ENCODE measurements around the gene BTBD9.

BTBD9 gene

GRCh38 chr6:38599966-38600550, 39.7 kb downstream of the BTBD9 start:
- in situ Hi-C loops (cut with MboI; ENCODE audit: low sequenced_read_pairs) = no loop called here

DNA sequence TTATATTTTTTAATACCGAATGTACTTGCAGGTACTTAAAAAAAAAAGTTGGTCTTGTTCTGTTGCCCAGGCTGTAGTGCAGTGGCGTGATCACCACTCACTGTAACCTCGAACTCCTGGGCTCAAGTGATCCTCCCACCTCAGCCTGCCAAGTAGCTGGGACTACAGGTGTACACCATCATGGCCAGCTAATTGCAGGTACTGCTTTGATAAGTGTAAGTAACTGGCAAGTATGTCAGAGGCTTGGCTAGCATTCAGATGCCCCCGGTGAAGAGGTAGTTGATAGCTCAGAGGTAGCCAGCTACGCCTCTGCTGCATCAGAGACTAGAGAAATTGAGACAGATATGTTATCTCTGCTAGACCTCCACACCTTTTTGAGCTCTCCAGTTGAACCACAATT, 40.5 kb downstream of the BTBD9 start:
- in situ Hi-C loops (cut with MboI; ENCODE audit: low sequenced_read_pairs) = no loop called here

DNA sequence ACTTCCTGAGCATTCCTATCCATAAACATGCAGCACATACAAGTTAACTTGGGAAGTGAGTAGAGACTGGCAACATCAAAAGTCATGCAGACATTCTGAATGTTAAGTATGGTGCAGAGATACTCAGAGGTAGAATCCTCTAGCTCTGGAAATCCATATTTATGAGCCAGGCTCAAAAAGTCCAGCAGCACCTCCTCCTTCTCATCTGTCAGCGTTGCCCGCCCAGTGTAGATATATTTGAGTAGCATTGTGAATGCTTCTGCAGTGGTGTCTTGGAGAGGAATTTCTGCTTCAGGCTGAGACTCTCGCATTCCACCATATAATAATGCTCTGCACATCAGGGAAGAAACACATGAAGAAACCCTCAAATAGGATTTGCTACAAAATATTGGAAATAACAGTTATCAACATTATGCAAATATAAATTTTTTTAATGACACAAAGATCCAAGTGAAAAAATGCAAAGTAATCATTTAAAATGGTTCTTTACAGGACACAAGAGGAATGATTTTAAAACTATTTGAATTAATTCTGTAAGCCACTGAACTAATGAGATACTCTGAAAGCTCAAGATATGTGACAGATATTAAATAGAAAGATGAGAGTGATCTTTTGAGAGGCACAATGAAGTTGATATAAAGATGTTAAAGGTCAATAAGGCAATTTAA, 45.6 kb downstream of the BTBD9 start:
- in situ Hi-C loops (cut with MboI; ENCODE audit: low sequenced_read_pairs) = no loop called here

GRCh38 chr6:38593409-38593808, 46.3 kb downstream of the BTBD9 start:
- in situ Hi-C loops (cut with MboI; ENCODE audit: low sequenced_read_pairs) = no loop called here

DNA sequence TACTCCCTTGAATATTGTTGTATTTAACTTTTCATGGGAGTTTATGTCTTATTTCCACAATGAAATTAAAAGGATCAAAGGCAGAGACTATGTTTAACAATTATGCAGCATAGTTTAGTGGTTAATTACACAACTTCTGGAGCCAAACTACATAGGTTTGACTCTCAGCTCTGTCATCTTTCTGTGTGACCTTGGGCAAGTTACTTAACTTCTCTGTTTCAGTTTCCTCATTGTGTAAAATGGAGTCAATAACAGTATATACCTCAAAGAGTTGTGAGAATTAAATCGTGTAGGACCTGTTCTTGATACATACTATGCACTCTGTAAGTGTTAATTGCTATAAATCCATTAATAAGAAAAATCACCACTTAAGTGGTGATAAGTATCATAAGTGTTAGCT, 48.3 kb downstream of the BTBD9 start:
- in situ Hi-C loops (cut with MboI; ENCODE audit: low sequenced_read_pairs) = no loop called here

DNA sequence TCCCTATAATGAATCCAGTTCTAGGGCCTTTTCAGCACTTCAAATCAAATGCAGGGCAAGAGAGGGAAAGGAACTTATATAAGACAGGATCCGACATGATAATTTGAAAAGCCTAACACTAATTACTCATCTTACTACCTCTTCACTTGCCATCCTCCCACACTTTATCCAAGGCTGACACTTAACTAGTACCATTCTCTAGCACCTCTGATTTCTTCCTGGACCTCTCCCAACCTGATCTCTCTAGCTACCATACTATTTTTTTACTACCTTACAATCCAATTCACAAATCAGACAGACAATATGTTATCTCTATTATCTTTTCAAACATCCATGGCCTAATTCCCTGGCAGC, 50.4 kb downstream of the BTBD9 start:
- in situ Hi-C loops (cut with MboI; ENCODE audit: low sequenced_read_pairs) = no loop called here

DNA sequence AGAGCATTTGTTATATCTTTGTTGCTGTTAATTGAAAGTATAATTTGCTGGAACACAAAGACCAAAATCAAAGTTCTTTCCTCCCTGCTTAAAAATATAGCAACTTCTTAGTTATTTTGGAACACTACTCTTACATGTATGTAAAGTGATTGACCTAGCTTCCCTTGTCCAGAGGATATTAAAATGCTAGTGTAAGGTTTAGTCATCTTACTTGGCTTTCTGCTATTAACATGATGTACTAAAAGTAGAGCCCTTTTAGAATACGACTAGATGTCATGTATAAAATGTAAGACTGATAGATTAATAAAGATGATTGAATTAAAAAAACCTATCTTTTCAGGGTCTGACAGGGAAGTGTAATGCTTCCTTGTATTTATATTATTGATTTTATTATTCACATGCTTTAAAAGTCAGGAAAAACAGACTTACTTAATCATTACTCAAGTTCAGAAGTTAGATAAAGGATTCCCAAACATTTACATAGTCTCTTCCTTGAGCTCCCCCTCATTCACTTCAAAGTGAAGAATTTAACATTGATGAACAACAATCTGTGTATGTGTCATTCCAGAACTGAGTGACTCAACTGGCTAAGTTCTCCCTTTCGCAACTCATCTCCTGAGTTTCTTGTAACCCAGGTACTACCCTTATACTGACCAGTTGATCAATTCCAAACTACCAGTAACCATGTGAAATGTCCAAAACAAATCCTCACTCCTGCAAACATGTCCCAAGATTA, 50.9 kb downstream of the BTBD9 start:
- in situ Hi-C loops (cut with MboI; ENCODE audit: low sequenced_read_pairs) = no loop called here

GRCh38 chr6:38587766-38588362, 51.9 kb downstream of the BTBD9 start:
- in situ Hi-C loops (cut with MboI; ENCODE audit: low sequenced_read_pairs) = no loop called here

GRCh38 chr6:38586992-38587391, 52.7 kb downstream of the BTBD9 start:
- in situ Hi-C loops (cut with MboI; ENCODE audit: low sequenced_read_pairs) = no loop called here

GRCh38 chr6:38584731-38585130, 55.0 kb downstream of the BTBD9 start:
- in situ Hi-C loops (cut with MboI; ENCODE audit: low sequenced_read_pairs) = no loop called here

DNA sequence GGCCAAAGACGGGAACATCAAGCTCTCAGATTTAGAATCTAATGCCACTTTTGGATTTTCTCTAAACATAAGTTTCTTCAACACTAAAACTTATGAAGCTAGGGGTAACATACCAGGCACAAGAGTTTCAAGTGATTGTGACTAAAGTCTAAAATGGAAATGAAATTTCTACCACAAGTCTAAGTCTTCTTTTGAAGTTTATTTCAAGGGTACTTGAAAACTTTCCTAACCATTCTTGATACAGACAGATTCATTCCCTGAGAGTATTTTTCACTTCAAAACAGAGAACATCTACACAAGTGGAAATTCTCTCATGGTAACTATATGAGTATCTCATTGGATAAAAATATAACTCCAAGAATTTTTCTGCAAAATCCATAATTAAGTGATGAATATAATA, 56.2 kb downstream of the BTBD9 start:
- in situ Hi-C loops (cut with MboI; ENCODE audit: low sequenced_read_pairs) = no loop called here

DNA sequence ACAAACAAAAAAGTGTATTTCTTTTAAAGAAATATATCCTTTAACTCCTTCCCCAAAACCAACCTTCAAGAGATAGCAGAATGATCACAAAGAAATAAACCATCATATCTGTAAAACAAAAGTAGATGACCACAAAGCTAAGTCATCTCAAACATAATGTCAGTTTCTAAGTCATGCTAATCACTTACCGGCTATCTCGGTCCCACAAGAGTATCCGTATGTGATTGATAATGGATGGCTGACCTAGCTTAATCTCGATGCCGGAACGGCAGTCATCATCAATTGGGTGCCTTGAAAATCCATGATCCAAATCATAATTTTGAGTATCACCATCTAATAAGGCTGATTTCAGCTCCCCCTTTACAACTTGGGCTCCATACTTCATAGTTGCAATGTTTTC, 59.7 kb downstream of the BTBD9 start:
- in situ Hi-C loops (cut with MboI; ENCODE audit: low sequenced_read_pairs) = no loop called here

- in situ Hi-C loops (cut with MboI; ENCODE audit: low sequenced_read_pairs) = no loop called here
These were observed 60.6 kb downstream of the BTBD9 start for GRCh38 chr6:38579010-38579628.

DNA sequence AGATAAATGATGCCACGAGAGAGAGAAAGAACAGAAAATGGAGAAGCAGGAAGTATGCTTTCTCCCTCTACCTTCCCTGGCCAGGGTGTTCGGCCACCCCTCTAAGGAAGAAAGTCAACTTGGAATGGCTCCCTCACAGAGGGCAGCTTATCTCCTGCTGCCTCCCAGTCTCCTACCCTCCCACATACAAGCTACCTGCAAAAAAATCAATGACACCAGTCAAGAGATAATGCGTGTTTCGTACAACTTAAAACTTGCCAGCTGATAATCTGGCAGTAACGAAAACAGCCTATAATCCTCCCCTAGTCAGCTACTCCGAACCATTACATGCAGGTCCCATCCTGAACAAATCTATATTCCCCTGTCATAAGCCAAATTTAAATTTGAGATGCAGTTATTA, 61.7 kb downstream of the BTBD9 start:
- in situ Hi-C loops (cut with MboI; ENCODE audit: low sequenced_read_pairs) = no loop called here

GRCh38 chr6:38577492-38577891, 62.2 kb downstream of the BTBD9 start:
- in situ Hi-C loops (cut with MboI; ENCODE audit: low sequenced_read_pairs) = no loop called here

- in situ Hi-C loops (cut with MboI; ENCODE audit: low sequenced_read_pairs) = no loop called here
These were observed 65.8 kb downstream of the BTBD9 start for GRCh38 chr6:38573801-38574395.

- in situ Hi-C loops (cut with MboI; ENCODE audit: low sequenced_read_pairs) = no loop called here
These were observed 67.4 kb downstream of the BTBD9 start for GRCh38 chr6:38572186-38572813.

DNA sequence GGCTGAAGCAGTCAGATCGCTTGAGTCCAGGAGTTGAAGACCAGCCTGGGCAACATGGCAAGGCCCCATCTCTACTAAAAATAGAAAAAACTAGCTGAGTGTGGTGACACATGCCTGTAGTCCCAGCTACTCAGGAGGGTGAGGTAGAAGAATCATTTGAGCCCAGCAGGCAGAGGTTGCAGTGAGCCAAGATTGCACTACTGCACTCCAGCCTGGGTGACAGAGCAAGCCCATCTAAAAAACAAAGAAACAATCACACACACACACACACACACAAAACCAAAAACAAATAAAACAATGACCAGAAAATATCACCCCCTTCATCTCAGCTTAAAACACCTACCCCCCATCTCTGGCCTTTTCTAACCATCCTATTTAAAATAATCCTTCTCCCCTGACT, 68.0 kb downstream of the BTBD9 start:
- in situ Hi-C loops (cut with MboI; ENCODE audit: low sequenced_read_pairs) = no loop called here

GRCh38 chr6:38570750-38571149, 69.0 kb downstream of the BTBD9 start:
- in situ Hi-C loops (cut with MboI; ENCODE audit: low sequenced_read_pairs) = no loop called here

- in situ Hi-C loops (cut with MboI; ENCODE audit: low sequenced_read_pairs) = no loop called here
These were observed 72.3 kb downstream of the BTBD9 start for GRCh38 chr6:38567436-38567835.
